Heart right ventricle (tissue), 16 donors: Measurements from ENCODE around the gene OSR1. TPM values are rescaled to one million over a fixed set of nuclear protein-coding genes. Genes with fewer than 3 reads are reported as not detected.
"Not testable (repeated sequence)": the region's sequence is repeated elsewhere in the genome, so short reads cannot be mapped to it uniquely, and the experiment has no call there.

Experiments
- ATAC-seq, 8 donors: fragments of 200-7000 bp; cut with Tn5 transposase; one replicate each; pipeline ENCODE4 v1.9.1; 2020; ENCODE audit warnings: mild to moderate bottlenecking in 8 of 8, moderate library complexity in 8 of 8, moderate number of reproducible peaks in 1 of 8
- DNase-seq, 2 donors: peaks; one replicate each; pipeline ENCODE4 v3.0.0-alpha.2; 2020
- H3K27ac ChIP-seq, 10 donors: fragments of 200-600 bp; sonication (generic) in 2 of 10; one replicate each; pipeline versions ENCODE4 v1.5.0 to v1.8.0; 2020 to 2022; ENCODE audit warnings: mild to moderate bottlenecking in 3 of 10
- H3K27me3 ChIP-seq, 7 donors: fragments of 200-600 bp; one replicate each; pipeline ENCODE4 v1.8.0; 2021 to 2022; ENCODE audit warnings: mild to moderate bottlenecking in 2 of 7
- H3K36me3 ChIP-seq, 9 donors: fragments of 200-600 bp; sonication (generic) in 1 of 9; one replicate each; pipeline versions ENCODE4 v1.5.0 to v1.8.0; 2020 to 2022; ENCODE audit warnings: mild to moderate bottlenecking in 2 of 9
- H3K4me1 ChIP-seq, 9 donors: fragments of 200-600 bp; sonication (generic) in 1 of 9; one replicate each; pipeline versions ENCODE4 v1.5.0 to v1.8.0; 2020 to 2022; ENCODE audit warnings: mild to moderate bottlenecking in 4 of 9
- H3K4me3 ChIP-seq, 10 donors: fragments of 200-600 bp; sonication (generic) in 2 of 10; one replicate each; pipeline versions ENCODE4 v1.5.0 to v1.8.0; 2020 to 2022; ENCODE audit warnings: mild to moderate bottlenecking in 7 of 10, moderate library complexity in 2 of 10
- H3K9me3 ChIP-seq, 11 donors: fragments of 200-600 bp in 10 of 11; sonication (generic) in 2 of 11; one replicate each; pipeline versions ENCODE4 v1.5.0 to v1.8.0; 2013 to 2022; ENCODE audit warnings: mild to moderate bottlenecking in 2 of 11, control low read depth in 1 of 11, moderate library complexity in 1 of 11
- WGBS, 2 donors: extraction: QIAGEN DNeasy Blood & Tissue Kit; methylation state at CpG; one replicate each; pipeline ENCODE4 v1.1.7; 2013; ENCODE audit warnings: inconsistent platforms in 1 of 2; 5-methylcytosine and 5-hydroxymethylcytosine counted together
- intact Hi-C, 10 donors: fragments of 100-400 bp; cut with DNase I; formaldehyde crosslinking; loops; one replicate each; pipeline versions ENCODE4 v1.11.1 to v1.14.2; 2022
- long read RNA-seq, 3 donors: library from polyadenylated mRNA; unstranded; transcript quantifications; one replicate each; pipeline ENCODE4 v2.0.0, GENCODE V29; 2020 to 2021
- polyA plus RNA-seq, 2 donors: library from polyadenylated mRNA; stranded (reverse); fragments of 200-250 nt; gene quantifications; one replicate each; pipeline ENCODE4 v1.2.3, GENCODE V29; 2013
- total RNA-seq, 10 donors: library from RNA; stranded (reverse); fragmentation: NEBNext Ultra II Directional in 3 of 10; extraction: Animal tissue kit (Norgen Biotek cat#: 25700) in 3 of 10; gene quantifications; one replicate each; pipeline versions ENCODE4 v1.2.1 to v1.2.4, GENCODE V29; 2021 to 2023
- TF ChIP-seq, protein P1 (sequence below), 9 donors: fragments of 200-600 bp; sonication (generic) in 2 of 9; IDR thresholded peaks; one replicate each; pipeline versions ENCODE4 v1.5.0 to v1.8.0; 2021 to 2022; ENCODE audit warnings: antibody characterized with exemption in 9 of 9, mild to moderate bottlenecking in 5 of 9, moderate library complexity in 1 of 9
- donor health status: Arrhythmogenic right ventricular cardiomyopathy.
- donor health status: ischemic (EF 13 %, LVEDD 7.1; RV severe dilation, severe dysfunction).
- donor health status: healthy with polysubstance abuse.
- donor health status: DM: no; HTN: yes; CAD: no.
- donor health status: DM: no; HTN: no; CAD: no.
- donor health status: ischemic (EF 25% LVEDD 6.9; RV normal size, moderate dysfunction).
- donor health status: ischemic (EF 25% LVEDD 5.7; RV mildly dilated, moderate dysfunction).
- donor health status: healthy.
- donor health status: DM: yes; HTN: yes; CAD: no.
- donor health status: Ischemic cardiomyopathy.
- donor health status: ischemic (EF 35%, LVEDD 5.7; RV mildly dilated, moderate dysfunction).
- donor health status: nonischemic (EF 11% LVEDD 7.7; RV severe dilation, severe dysfunction).
- donor health status: DM: yes; HTN: yes; CAD: no.
- donor health status: PGD.
- donor health status: ischemic (EF 29% LVEDD 5.4; RV normal size, mild dysfunction).
- donor health status: nonischemic (EF 23%, LVEDD 6.1; RV moderate dilation, normal function).

OSR1 gene
- total RNA-seq (10 to 100 TPM in 1 of 10 donors, 1 to 10 TPM in 8, under 1 TPM in 1; 0.71 to 13.3 (median 2.4) TPM), polyA plus RNA-seq (1 to 10 TPM; 6.0 to 6.3 TPM)
- long read RNA-seq, donor 1, full-length matches to known transcripts = 4 of 6 reads
- long read RNA-seq, donor 1, partial matches to known transcripts = 0 of 6 reads
- long read RNA-seq, donor 1, other reads (novel, unspliced or antisense) = 2 of 6 reads
- long read RNA-seq, donor 2, full-length matches to known transcripts = 3 of 4 reads
- long read RNA-seq, donor 2, partial matches to known transcripts = 0 of 4 reads
- long read RNA-seq, donor 2, other reads (novel, unspliced or antisense) = 1 of 4 reads
- long read RNA-seq, donor 3, full-length matches to known transcripts = 18 of 18 reads
- long read RNA-seq, donor 3, partial matches to known transcripts = 0 of 18 reads
- long read RNA-seq, donor 3, other reads (novel, unspliced or antisense) = 0 of 18 reads

DNA sequence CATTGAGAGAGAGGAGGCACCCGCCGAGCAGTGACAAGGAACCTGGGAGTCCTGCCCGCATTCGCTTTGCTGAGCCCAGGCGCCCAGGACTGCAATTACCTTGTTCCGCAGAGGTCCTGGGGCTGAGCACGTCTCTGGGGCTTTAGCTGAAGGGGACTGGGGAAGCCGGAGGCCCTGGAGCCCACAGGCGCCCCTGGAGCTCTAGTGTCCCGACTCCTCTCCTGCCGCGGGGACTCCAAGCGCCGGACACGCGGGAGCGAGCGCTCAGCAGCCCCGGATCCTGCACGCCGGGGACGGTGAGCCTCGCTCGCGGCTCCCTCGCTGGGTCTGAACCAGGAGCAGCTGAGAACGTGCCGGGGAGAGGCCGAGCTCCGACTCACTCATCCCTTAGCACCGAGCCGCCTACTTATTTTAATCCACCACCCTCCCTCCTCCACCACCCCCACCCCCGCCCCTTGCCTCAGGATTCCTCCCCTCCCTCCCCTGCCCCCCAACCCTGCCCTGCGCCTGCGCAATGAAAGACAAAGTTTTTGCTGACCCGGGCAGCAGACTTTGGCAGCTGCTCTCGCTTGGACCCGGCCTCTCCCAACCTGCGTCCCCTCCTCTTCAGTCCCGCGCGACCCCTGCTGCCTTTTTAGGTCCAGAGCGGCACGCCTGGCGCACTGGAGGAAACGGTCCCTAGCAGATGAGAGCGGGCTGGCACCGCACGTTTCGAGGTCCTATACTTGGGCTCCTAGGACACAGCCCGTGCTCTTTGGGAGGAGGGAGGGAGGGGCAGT lies at the start of gene OSR1:
TSS of gene OSR1 (minus strand) at position 382 of the 779 bp plus-strand sequence. CDS start 4,818 bp downstream, outside the sequence.
- Histone ChIP-seq H3K36me3 (peaks cover 0 to 1% (median 0%) of the 10 kb centered on the region in 9 donors), H3K4me3 (peak within 1 kb of the TSS; percentile 58 to 84 (median 68)), H3K9me3 (no peaks in the 10 kb centered on the region), H3K27ac (peak within 1 kb of the TSS in 9 of 10 donors; percentile 24 to 82 (median 73)), H3K4me1 (peaks cover 0 to 50% (median 36%) of the 10 kb centered on the region in 9 donors), H3K27me3 (peaks cover 0 to 94% (median 57%) of the 10 kb centered on the region in 7 donors)
- intact Hi-C loops = loop anchor here in 8 of 10 donors (5.0 to 10.0 kb wide), 10 partner anchors 306 to 924 kb away; no protein-coding TSS in a partner anchor
- ATAC-seq (peak; percentile 44 to 83 (median 67)), DNase-seq (peak; percentile 50 to 71)
- WGBS, 2 donors = 1 to 3% methylated on average over 51 of the region's 51 CpGs
- TF ChIP-seq, protein P1, sequence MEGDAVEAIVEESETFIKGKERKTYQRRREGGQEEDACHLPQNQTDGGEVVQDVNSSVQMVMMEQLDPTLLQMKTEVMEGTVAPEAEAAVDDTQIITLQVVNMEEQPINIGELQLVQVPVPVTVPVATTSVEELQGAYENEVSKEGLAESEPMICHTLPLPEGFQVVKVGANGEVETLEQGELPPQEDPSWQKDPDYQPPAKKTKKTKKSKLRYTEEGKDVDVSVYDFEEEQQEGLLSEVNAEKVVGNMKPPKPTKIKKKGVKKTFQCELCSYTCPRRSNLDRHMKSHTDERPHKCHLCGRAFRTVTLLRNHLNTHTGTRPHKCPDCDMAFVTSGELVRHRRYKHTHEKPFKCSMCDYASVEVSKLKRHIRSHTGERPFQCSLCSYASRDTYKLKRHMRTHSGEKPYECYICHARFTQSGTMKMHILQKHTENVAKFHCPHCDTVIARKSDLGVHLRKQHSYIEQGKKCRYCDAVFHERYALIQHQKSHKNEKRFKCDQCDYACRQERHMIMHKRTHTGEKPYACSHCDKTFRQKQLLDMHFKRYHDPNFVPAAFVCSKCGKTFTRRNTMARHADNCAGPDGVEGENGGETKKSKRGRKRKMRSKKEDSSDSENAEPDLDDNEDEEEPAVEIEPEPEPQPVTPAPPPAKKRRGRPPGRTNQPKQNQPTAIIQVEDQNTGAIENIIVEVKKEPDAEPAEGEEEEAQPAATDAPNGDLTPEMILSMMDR (IDR thresholded peaks at IDR 0.05) = no peak

DNA sequence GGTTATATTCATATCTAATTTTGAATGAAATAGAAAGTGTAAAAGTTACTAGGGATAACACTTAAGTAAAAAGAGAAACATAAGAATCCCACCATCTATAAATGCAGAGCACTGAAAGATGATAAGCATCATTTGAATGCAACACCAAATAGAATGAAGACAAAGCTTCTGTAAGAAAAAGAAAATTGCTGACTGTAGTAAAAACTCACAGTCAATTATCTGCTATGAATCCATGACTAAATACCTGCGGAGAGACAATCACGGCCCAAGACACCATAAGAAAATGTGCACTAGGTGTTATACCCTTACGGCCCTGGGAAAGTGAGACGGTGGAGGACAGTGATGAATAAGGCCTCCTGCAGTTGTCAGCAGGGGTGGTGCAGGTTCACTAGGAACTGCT lies 45.4 kb upstream of the OSR1 start:
- DNase-seq (no peak), ATAC-seq (no peak)
- Histone ChIP-seq H3K27ac (no peak overlapping the region), H3K4me3 (no peak overlapping the region), H3K9me3 (peaks cover 0 to 9% (median 0%) of the 10 kb centered on the region in 11 donors), H3K4me1 (peaks cover 0 to 5% (median 0%) of the 10 kb centered on the region in 9 donors), H3K27me3 (no peaks in the 10 kb centered on the region), H3K36me3 (no peaks in the 10 kb centered on the region)
- WGBS, 2 donors = 75 to 96% methylated on average over 4 of the region's 4 CpGs
- intact Hi-C loops = no loop called here
- TF ChIP-seq, protein P1 (IDR thresholded peaks at IDR 0.05) = no peak

DNA sequence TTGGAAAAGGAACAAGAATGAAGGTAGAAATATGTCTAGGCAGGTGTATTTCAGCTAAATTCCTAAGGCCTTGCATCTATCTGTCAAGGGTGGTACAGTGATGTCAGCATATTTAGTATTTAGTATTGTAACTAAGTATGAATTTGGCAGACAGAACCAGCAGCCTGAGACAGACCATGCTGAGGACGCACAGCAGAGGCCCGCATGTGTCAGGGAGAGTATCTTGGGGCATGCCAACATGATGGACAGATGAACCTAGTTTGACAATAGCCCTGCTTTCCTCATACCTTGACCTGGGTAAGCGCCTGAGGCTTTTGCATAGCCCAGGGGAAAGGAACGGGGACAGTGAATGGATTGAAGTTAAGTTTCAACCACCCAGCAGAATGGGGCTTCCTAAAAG lies 33.8 kb upstream of the OSR1 start:
- Histone ChIP-seq H3K4me3 (no peak overlapping the region), H3K36me3 (no peaks in the 10 kb centered on the region), H3K27me3 (no peaks in the 10 kb centered on the region), H3K9me3 (peaks cover 0 to 11% (median 0%) of the 10 kb centered on the region in 11 donors), H3K4me1 (no peaks in the 10 kb centered on the region), H3K27ac (no peak overlapping the region)
- whole genome bisulfite sequencing, 2 donors = 90 to 93% methylated on average over 4 of the region's 4 CpGs
- no peak for DNase-seq
- intact Hi-C loops = no loop called here
- TF ChIP-seq, protein P1 (IDR thresholded peaks at IDR 0.05) = no peak
- ATAC-seq = no peak

DNA sequence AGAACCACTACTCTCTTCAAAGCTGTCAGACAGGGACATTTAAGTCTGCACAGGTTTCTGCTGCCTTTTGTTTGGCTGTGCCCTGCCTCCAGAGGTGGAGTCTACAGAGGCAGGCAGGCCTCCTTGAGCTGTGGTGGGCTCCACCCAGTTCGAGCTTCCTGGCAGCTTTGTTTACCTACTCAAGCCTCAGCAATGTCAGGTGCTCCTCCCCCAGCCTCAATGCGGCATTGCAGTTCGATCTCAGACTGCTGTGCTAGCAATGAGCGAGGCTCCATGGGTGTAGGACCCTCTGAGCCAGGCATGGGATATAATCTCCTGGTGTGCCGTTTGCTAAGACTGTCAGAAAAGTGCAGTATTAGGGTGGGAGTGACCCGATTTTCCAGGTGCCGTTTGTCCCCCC lies 31.0 kb upstream of the OSR1 start:
- H3K4me1 ChIP-seq, H3K27ac ChIP-seq, H3K4me3 ChIP-seq, DNase-seq, ATAC-seq, H3K27me3 ChIP-seq, intact Hi-C loops, H3K36me3 ChIP-seq: not testable (repeated sequence)
- 89% methylated on average over 7 of the region's 7 CpGs for WGBS, 2 donors
- H3K9me3 ChIP-seq = peaks cover 0 to 11% (median 0%) of the 10 kb centered on the region in 11 donors
